Right lobe of liver (tissue), 6 donors: ENCODE measurements around the gene CRIM1. TPM values are rescaled to one million over a fixed set of nuclear protein-coding genes. Genes with fewer than 3 reads are reported as not detected.
A peak's percentile ranks its signal among the peaks of the same experiment; 100 is the strongest.

ENCODE experiments used
- ATAC-seq, 4 donors: fragments of 200-7000 bp; cut with Tn5 transposase; one replicate each; pipeline ENCODE4 v1.9.1; 2020; ENCODE audit warnings: mild to moderate bottlenecking in 4 of 4, moderate library complexity in 4 of 4
- DNase-seq, 3 donors: peaks; one replicate each; pipeline ENCODE4 v3.0.0-alpha.2; 2020
- H3K27ac ChIP-seq, 3 donors: fragments of 200-600 bp; one replicate each; pipeline ENCODE4 v1.8.0; 2022
- H3K27me3 ChIP-seq, 2 donors: fragments of 200-600 bp; one replicate each; pipeline ENCODE4 v1.8.0; 2022
- H3K36me3 ChIP-seq, 4 donors: fragments of 200-600 bp; sonication (generic) in 1 of 4; one replicate each; pipeline versions ENCODE4 v1.5.1 to v1.8.0; 2017 to 2022; ENCODE audit warnings: control low read depth in 1 of 4
- H3K4me1 ChIP-seq, 4 donors: fragments of 200-600 bp; sonication (generic) in 1 of 4; one replicate each; pipeline versions ENCODE4 v1.5.1 to v1.8.0; 2017 to 2022; ENCODE audit warnings: control low read depth in 1 of 4
- H3K4me3 ChIP-seq, 3 donors: fragments of 200-600 bp; one replicate each; pipeline ENCODE4 v1.8.0; 2022
- H3K9me3 ChIP-seq, 4 donors: fragments of 200-600 bp; sonication (generic) in 1 of 4; one replicate each; pipeline versions ENCODE4 v1.5.1 to v1.8.0; 2017 to 2022; ENCODE audit warnings: control low read depth in 1 of 4
- POLR2A ChIP-seq: fragments of 450-650 bp; IDR thresholded peaks from one replicate; pipeline ENCODE4 v1.6.1; 2017; ENCODE audit warnings: antibody characterized with exemption, mild to moderate bottlenecking
- WGBS: methylation state at CpG from one replicate; pipeline ENCODE4 v1.1.6; 2018; ENCODE audit warnings: low coverage, low lambda C conversion rate; ENCODE audit not compliant: insufficient coverage; ENCODE audit errors: missing lambda C conversion rate; 5-methylcytosine and 5-hydroxymethylcytosine counted together
- intact Hi-C, 2 donors: fragments of 100-400 bp; cut with DNase I; formaldehyde crosslinking; loops; one replicate each; pipeline versions ENCODE4 v1.11.2 to v1.14.1; 2022
- total RNA-seq, 6 experiments: library from RNA; depleted of rRNA in 2 of 6; stranded (reverse); fragments of >200 nt in 2 of 6; fragmentation: NEBNext Ultra II Directional in 3 of 6; extraction: Animal tissue kit (Norgen Biotek cat#: 25700) in 3 of 6; gene quantifications; one replicate each; pipeline versions ENCODE4 v1.1.0 to v1.2.4, GENCODE V29; 2016 to 2023
- TF ChIP-seq, protein P1 (sequence below), 4 donors: fragments of 200-600 bp in 3 of 4; fragments of 450-650 bp in 1 of 4; IDR thresholded peaks; one replicate each; pipeline versions ENCODE4 v1.5.1 to v1.8.0; 2016 to 2022; ENCODE audit warnings: antibody characterized with exemption in 4 of 4, mild to moderate bottlenecking in 2 of 4
- donor health status: DM: no; HTN: yes; CAD: no.
- donor health status: DM: no; HTN: no; CAD: no.
- donor health status: DM: no; HTN: no; CAD: no.
- donor health status: DM: no; HTN: yes; CAD: no.
- donor health status: DM: no; HTN: yes; CAD: no.

Gene CRIM1
- total RNA-seq, 6 experiments from 2014 or later = 4.2 to 30.5 (median 16.7) TPM

DNA sequence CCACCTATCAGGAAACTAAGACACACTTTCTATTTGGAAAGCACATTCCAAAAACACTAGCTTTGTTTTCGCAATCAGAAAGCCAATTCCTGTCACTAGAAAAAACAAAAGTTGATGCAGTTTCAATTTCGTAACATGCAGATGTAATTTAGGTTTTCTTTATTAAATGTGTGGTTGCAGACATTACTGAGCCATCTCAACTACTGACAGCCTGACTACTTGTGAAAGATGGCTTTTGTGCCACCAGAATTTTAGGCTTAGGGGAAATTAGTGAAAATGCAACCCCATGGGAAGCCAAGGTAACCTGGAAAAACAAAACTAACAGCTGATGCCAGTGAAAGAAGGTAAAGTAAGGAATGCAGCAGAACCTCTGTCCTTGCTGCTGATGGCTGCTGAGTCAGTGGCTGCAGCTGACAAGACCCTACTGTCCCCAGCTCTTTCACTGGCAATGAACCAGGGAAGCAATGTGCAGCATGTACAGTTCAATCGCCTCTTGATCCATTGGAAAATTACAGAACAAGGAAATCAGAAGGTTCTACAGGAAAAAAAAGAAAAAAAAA, 207.5 kb downstream of the CRIM1 start:
- DNase-seq (no peak), ATAC-seq (peak; percentile 60 to 71 (median 63))
- intact Hi-C loops = no loop called here
- H3K36me3 ChIP-seq = peaks cover 0 to 5% (median 0%) of the 10 kb centered on the region in 4 donors
- no peak for TF ChIP-seq POLR2A
- TF ChIP-seq, protein P1, sequence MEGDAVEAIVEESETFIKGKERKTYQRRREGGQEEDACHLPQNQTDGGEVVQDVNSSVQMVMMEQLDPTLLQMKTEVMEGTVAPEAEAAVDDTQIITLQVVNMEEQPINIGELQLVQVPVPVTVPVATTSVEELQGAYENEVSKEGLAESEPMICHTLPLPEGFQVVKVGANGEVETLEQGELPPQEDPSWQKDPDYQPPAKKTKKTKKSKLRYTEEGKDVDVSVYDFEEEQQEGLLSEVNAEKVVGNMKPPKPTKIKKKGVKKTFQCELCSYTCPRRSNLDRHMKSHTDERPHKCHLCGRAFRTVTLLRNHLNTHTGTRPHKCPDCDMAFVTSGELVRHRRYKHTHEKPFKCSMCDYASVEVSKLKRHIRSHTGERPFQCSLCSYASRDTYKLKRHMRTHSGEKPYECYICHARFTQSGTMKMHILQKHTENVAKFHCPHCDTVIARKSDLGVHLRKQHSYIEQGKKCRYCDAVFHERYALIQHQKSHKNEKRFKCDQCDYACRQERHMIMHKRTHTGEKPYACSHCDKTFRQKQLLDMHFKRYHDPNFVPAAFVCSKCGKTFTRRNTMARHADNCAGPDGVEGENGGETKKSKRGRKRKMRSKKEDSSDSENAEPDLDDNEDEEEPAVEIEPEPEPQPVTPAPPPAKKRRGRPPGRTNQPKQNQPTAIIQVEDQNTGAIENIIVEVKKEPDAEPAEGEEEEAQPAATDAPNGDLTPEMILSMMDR (IDR thresholded peaks at IDR 0.05) = no peak
- peak overlapping the region in 2 of 3 donors; percentile 1 to 27 for H3K4me3 ChIP-seq
- H3K27me3 ChIP-seq = no peaks in the 10 kb centered on the region
- peaks cover 0 to 12% (median 0%) of the 10 kb centered on the region in 4 donors for H3K4me1 ChIP-seq
- H3K27ac ChIP-seq = peak overlapping the region; percentile 38 to 78 (median 46)
- 12% methylated on average over 3 of the region's 3 CpGs for WGBS
- H3K9me3 ChIP-seq = no peaks in the 10 kb centered on the region

DNA sequence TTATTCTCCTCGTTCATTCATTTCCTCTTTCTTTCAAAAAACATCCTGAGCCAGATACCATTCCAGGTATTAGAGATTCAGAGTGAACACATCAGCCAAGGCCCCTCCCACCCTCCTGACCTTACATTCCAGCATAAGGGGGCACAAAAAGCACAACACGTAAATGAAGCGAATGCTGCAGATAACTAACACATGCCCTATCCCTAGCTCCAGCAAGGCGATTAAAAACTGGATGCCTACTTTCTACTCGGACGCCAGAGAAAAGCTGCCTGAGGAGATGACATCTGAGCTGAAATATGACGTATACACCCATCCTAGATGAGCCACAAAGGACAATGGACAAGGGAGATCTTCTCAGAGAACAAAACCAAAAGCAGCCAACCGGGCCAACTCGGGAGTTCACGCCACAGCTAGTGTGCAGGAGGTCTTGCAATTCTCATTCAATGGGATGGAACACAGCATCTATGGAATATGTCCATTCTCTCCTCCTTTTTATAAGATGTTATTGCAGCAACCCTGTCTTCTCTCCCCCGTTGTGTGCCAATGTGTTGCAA, 208.9 kb downstream of the CRIM1 start:
- no peaks in the 10 kb centered on the region for H3K27me3 ChIP-seq
- no peak for ATAC-seq
- peaks cover 0 to 5% (median 0%) of the 10 kb centered on the region in 4 donors for H3K36me3 ChIP-seq
- H3K4me1 ChIP-seq = peaks cover 0 to 12% (median 0%) of the 10 kb centered on the region in 4 donors
- H3K27ac ChIP-seq = no peak overlapping the region
- H3K4me3 ChIP-seq = no peak overlapping the region
- no peak for TF ChIP-seq POLR2A
- TF ChIP-seq, protein P1 (IDR thresholded peaks at IDR 0.05) = no peak
- DNase-seq = no peak
- WGBS = 91% methylated on average over 8 of the region's 11 CpGs
- intact Hi-C loops = no loop called here
- H3K9me3 ChIP-seq = no peaks in the 10 kb centered on the region

GRCh38 chr2:36565712-36566111, 210.1 kb downstream of the CRIM1 start:
- Histone ChIP-seq H3K4me3 (no peak overlapping the region), H3K4me1 (peaks cover 0 to 12% (median 0%) of the 10 kb centered on the region in 4 donors), H3K27me3 (no peaks in the 10 kb centered on the region), H3K36me3 (peaks cover 0 to 2% (median 0%) of the 10 kb centered on the region in 4 donors), H3K9me3 (no peaks in the 10 kb centered on the region), H3K27ac (no peak overlapping the region)
- ATAC-seq (no peak), DNase-seq (no peak)
- 94% methylated on average over 3 of the region's 4 CpGs for WGBS
- intact Hi-C loops = no loop called here
- no peak for TF ChIP-seq POLR2A

GRCh38 chr2:36566887-36567286, 211.3 kb downstream of the CRIM1 start:
- no peak overlapping the region for H3K27ac ChIP-seq
- H3K9me3 ChIP-seq = no peaks in the 10 kb centered on the region
- TF ChIP-seq POLR2A = no peak
- TF ChIP-seq, protein P1 (IDR thresholded peaks at IDR 0.05) = no peak
- H3K27me3 ChIP-seq = no peaks in the 10 kb centered on the region
- H3K4me1 ChIP-seq = peaks cover 0 to 12% (median 0%) of the 10 kb centered on the region in 4 donors
- ATAC-seq (no peak), DNase-seq (no peak)
- H3K36me3 ChIP-seq = no peaks in the 10 kb centered on the region
- no peak overlapping the region for H3K4me3 ChIP-seq
- intact Hi-C loops = no loop called here
- 90% methylated on average over 4 of the region's 4 CpGs for WGBS

DNA sequence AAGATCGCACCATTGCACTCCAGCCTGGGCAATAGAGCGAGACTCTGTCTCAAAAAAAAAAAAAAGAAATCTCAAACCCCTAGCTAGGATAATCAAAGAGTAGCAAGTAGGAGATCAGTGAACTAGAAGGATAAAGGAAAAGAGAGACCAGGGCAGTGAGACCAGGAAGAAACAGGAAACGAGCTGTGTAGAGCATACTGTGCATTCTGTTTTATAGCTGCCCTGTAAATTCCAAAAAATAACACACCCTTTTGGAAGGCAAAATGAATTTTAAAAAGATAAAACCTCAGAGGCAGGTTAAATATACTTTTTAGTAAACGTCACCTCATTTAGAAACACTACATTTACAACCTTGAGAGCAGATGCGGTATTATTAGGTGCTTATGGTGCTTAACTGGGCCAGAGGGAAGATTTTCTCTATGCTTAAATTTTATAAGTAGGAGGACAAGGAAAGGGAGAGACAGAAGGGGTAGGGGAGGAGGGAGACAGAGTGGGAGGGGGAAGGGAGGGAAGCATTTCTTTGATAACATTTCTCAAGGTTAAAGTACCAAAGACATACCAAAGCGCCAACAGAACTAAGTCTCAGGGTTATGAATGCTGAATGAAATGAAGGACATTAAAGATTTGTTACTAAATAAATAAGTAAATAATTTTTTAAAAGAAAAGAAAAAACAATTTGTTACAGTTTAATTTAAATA, 212.3 kb downstream of the CRIM1 start:
- H3K27ac ChIP-seq = no peak overlapping the region
- H3K4me1 ChIP-seq = peaks cover 0 to 6% (median 0%) of the 10 kb centered on the region in 4 donors
- DNase-seq (no peak), ATAC-seq (no peak)
- no peaks in the 10 kb centered on the region for H3K27me3 ChIP-seq
- H3K4me3 ChIP-seq = no peak overlapping the region
- intact Hi-C loops = no loop called here
- TF ChIP-seq, protein P1 (IDR thresholded peaks at IDR 0.05) = no peak
- no peak for TF ChIP-seq POLR2A
- WGBS = 89% methylated on average over 4 of the region's 6 CpGs
- no peaks in the 10 kb centered on the region for H3K36me3 ChIP-seq
- no peaks in the 10 kb centered on the region for H3K9me3 ChIP-seq
